Progenitor cell of endocrine pancreas (in vitro differentiated cells): Measurements from ENCODE around the gene TMEM176B. TPM values are rescaled to one million over a fixed set of nuclear protein-coding genes. Genes with fewer than 3 reads are reported as not detected.
A peak's percentile ranks its signal among the peaks of the same experiment; 100 is the strongest.

Source experiments
- DNase-seq: peaks from one replicate; pipeline ENCODE4 v3.0.0; 2021; ENCODE audit warnings: low spot score; ENCODE audit not compliant: unreplicated experiment
- H3K27ac Mint-ChIP-seq: 2 replicates; pipeline ENCODE4 v1.8.0; 2021; ENCODE audit warnings: mild to moderate bottlenecking, moderate library complexity, mixed read lengths
- H3K27me3 Mint-ChIP-seq: 2 replicates; pipeline ENCODE4 v1.8.0; 2021; ENCODE audit warnings: mixed read lengths
- H3K36me3 Mint-ChIP-seq: 2 replicates; pipeline ENCODE4 v1.8.0; 2022; ENCODE audit warnings: mixed read lengths; ENCODE audit not compliant: insufficient read depth
- H3K4me1 Mint-ChIP-seq: 2 replicates; pipeline ENCODE4 v1.8.0; 2021; ENCODE audit warnings: low read depth, mixed read lengths
- H3K4me3 Mint-ChIP-seq: 2 replicates; pipeline ENCODE4 v1.8.0; 2021; ENCODE audit warnings: low read depth, mild to moderate bottlenecking, moderate library complexity, mixed read lengths
- H3K9me3 Mint-ChIP-seq: 2 replicates; pipeline ENCODE4 v1.8.0; 2021; ENCODE audit warnings: low read depth, mixed read lengths
- total RNA-seq: library from RNA; stranded (reverse); gene quantifications from 2 replicates; pipeline ENCODE4 v1.2.1, GENCODE V29; 2021
- TF ChIP-seq, protein P1 (sequence below): fragments of 200-600 bp; sonication (generic); IDR thresholded peaks from one replicate; pipeline ENCODE4 v1.5.0; 2021; ENCODE audit warnings: antibody characterized with exemption, mild to moderate bottlenecking; ENCODE audit not compliant: unreplicated experiment

TMEM176B gene
- total RNA-seq, 1 donor from 2014 or later = 8.9 TPM

DNA sequence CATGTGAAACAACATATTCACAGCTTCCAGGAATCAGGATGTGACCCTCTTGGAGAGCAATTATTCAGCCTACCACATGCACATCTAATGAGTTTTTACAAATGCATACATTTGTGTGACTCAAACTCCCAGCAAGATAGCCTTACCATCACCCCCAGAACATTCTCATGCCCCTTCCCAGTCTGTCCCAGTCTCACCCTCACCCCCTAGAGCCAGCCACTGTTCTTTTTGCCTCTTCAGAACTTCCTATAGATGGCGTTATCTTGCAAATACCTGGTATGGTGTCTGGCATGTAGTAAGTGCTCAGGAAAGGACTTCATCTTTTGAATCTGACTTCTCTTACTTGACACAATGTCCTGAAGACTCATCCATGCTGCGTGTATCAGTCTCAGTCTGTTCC, 28.2 kb upstream of the TMEM176B start:
- Mint-ChIP-seq H3K4me1 (peaks cover 24% of the 10 kb centered on the region), H3K4me3 (no peak overlapping the region), H3K9me3 (peaks cover 5% of the 10 kb centered on the region), H3K27ac (no peak overlapping the region), H3K36me3 (peaks cover 7% of the 10 kb centered on the region), H3K27me3 (no peaks in the 10 kb centered on the region)
- TF ChIP-seq, protein P1, sequence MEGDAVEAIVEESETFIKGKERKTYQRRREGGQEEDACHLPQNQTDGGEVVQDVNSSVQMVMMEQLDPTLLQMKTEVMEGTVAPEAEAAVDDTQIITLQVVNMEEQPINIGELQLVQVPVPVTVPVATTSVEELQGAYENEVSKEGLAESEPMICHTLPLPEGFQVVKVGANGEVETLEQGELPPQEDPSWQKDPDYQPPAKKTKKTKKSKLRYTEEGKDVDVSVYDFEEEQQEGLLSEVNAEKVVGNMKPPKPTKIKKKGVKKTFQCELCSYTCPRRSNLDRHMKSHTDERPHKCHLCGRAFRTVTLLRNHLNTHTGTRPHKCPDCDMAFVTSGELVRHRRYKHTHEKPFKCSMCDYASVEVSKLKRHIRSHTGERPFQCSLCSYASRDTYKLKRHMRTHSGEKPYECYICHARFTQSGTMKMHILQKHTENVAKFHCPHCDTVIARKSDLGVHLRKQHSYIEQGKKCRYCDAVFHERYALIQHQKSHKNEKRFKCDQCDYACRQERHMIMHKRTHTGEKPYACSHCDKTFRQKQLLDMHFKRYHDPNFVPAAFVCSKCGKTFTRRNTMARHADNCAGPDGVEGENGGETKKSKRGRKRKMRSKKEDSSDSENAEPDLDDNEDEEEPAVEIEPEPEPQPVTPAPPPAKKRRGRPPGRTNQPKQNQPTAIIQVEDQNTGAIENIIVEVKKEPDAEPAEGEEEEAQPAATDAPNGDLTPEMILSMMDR = no peak
- no peak for DNase-seq

DNA sequence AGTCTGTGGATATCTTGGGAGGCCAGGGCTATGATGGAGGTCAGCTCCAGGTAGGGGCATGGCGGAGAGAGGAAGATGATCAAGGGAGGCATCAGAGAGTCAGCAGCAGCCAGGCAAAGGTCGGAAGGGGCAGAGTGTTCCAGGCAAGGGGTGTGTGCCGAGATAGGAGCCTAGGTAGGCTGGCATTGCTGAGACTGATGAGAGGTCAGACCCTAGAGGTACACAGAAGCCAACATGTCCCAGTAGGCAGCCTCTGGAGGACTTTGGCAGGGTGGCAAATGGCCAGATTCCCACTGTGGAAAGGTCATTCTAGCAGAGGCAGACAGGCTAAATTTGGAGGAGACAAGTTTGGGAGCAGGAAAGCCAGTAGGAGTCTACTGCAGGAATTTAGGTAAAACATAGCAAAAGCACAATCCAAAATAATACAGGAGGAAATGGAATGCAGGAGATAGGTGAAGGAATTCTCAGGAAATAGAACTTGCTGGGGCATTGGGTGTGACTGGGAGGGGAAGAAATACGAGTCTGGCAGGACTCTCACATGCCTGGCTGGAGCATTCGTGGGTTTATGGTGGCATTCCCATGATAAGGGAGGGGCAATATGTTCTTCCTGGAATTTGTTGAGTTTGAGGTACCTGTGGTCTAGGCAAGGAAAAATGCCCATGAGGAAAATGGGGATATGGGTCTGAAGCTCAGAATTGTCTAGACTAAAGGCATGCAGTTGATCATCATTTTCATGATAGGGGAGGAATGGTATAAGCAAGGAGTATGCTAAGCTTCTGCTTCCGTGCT, 26.1 kb upstream of the TMEM176B start:
- Mint-ChIP-seq H3K9me3 (peaks cover 11% of the 10 kb centered on the region), H3K4me1 (peaks cover 21% of the 10 kb centered on the region), H3K27ac (peak overlapping the region; percentile 7), H3K36me3 (peaks cover 8% of the 10 kb centered on the region), H3K27me3 (no peaks in the 10 kb centered on the region), H3K4me3 (no peak overlapping the region)
- TF ChIP-seq, protein P1 = no peak
- no peak for DNase-seq

DNA sequence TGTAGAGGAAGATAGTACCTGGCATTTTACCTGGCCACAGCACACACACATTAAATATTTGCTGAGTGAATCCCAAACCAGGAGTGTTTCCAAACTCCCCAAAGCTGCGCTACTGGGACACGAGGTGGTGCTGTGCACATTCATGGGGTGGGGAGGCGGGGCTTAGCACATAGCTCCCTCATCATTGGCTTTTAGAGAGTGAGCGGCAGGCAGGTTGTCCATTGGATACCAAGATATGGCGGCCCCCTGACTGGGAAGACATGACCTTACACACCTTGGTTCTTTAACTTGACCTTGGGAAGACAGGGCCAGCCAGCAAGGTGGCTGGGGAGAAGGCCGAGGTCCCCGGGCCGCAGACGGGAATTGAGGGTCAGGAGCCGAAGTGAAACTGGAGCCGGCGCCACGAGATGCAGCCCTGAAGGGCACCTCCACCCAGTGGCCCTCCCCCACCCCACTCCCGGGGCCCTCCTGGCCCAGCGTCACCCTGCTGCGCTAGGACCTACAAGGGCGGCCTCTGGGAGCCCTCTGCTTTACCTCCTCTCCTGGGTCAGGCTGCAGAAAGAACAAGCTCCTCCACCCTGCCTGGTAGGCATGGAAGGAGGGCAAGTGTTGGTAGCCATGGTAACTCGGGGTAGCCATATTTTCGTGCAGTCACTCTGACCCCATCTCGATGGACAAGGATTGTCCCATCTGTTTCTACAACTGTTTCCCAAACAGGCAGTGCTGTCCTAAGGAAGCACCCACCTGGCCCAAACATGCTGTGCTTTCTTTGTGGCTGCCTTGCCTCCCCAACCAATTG, 24.4 kb upstream of the TMEM176B start:
- no peak for DNase-seq
- TF ChIP-seq, protein P1 = no peak
- H3K4me1 Mint-ChIP-seq = peaks cover 13% of the 10 kb centered on the region
- H3K4me3 Mint-ChIP-seq = no peak overlapping the region
- H3K9me3 Mint-ChIP-seq = peaks cover 6% of the 10 kb centered on the region
- H3K27me3 Mint-ChIP-seq = no peaks in the 10 kb centered on the region
- H3K36me3 Mint-ChIP-seq = peaks cover 8% of the 10 kb centered on the region
- no peak overlapping the region for H3K27ac Mint-ChIP-seq

DNA sequence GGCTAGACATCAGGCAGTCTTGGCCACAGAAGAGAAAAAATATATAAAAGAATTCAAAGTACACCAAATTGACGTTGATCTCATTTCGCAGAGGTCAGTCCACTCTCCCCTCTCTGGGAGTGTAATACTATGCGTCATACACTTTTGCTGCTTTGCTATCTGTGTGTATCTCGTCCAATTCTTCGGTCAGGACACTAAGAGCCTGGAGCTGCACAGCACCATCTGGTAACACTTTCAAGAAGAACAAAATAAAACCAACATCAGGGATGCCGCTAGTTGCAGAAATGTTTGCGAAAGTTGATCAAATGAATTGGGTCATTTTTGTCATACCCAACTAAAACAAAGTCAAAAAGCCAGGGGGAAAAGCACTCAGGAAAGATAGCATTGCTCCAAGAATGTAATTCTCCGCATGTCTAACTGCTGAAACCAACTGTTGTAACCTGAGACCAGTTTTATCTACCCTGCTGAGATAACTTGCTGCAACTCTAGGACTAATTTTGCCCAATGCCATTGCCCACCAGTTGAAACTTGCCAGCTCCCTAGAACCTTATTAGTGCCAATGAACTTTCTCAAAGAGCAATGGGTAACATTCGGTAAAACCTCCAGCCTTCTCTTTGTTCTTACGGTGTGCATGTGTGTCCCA, 23.4 kb upstream of the TMEM176B start:
- Mint-ChIP-seq H3K36me3 (peaks cover 8% of the 10 kb centered on the region), H3K27ac (no peak overlapping the region), H3K4me3 (no peak overlapping the region), H3K27me3 (no peaks in the 10 kb centered on the region), H3K9me3 (peaks cover 6% of the 10 kb centered on the region), H3K4me1 (peaks cover 11% of the 10 kb centered on the region)
- TF ChIP-seq, protein P1 = no peak
- no peak for DNase-seq

DNA sequence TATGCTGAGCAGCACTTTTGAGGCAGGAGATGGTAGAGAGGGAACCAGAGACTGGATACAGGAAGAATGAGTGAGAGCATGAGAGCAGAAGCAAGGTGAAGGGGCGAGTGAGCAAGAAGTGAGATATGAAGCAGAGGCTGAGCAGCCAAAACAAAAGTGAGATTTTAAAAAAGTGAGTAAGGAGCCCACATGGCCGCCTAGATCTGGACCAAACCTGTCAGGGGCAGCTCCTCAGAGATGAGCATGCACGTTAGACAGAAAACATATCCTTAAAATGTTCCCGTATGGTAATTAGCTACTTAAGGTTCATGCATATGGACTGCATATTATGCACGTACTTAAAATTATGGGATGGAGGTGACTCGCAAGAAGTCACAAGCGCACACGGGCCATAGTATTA, 22.9 kb upstream of the TMEM176B start:
- no peak overlapping the region for H3K27ac Mint-ChIP-seq
- peaks cover 9% of the 10 kb centered on the region for H3K9me3 Mint-ChIP-seq
- TF ChIP-seq, protein P1 = no peak
- no peak for DNase-seq
- no peaks in the 10 kb centered on the region for H3K27me3 Mint-ChIP-seq
- peaks cover 14% of the 10 kb centered on the region for H3K4me1 Mint-ChIP-seq
- H3K4me3 Mint-ChIP-seq = no peak overlapping the region
- H3K36me3 Mint-ChIP-seq = peaks cover 10% of the 10 kb centered on the region
